Motor neuron (in vitro differentiated cells): ENCODE data around the gene CASP1. TPM values are rescaled to one million over a fixed set of nuclear protein-coding genes. Genes with fewer than 3 reads are reported as not detected.

Experiments
- ATAC-seq, 8 experiments: fragments of 200-7000 bp; cut with Tn5 transposase; replicated peaks in 6 of 8; 2 replicates each; pipeline ENCODE4 v1.8.0; 2021; ENCODE audit warnings: mild to moderate bottlenecking in 8 of 8, moderate library complexity in 8 of 8
- H3K27ac ChIP-seq, 2 donors: fragments of 250-450 bp; sonication (Bioruptor Pico); 2 replicates each; pipeline ENCODE4 v1.9.0; 2021; ENCODE audit warnings: antibody characterized with exemption in 2 of 2, mild to moderate bottlenecking in 2 of 2, moderate library complexity in 1 of 2
- H3K4me1 ChIP-seq, 2 donors: fragments of 250-450 bp; sonication (Bioruptor Pico); replicated peaks in 1 of 2; 2 replicates each; pipeline ENCODE4 v1.6.1; 2021; ENCODE audit warnings: antibody characterized with exemption in 2 of 2, mild to moderate bottlenecking in 2 of 2, moderate library complexity in 1 of 2
- H3K4me3 ChIP-seq, 5 donors: fragments of 250-450 bp; sonication (Bioruptor Pico); 2 replicates each; pipeline ENCODE4 v1.9.0; 2021; ENCODE audit warnings: antibody characterized with exemption in 5 of 5, mild to moderate bottlenecking in 5 of 5, moderate library complexity in 4 of 5
- whole genome bisulfite sequencing, 10 experiments: fragments of 450-650 bp; shearing (Covaris generic); methylation state at CpG; one replicate each; pipeline ENCODE4 v1.0.0; 2022; 5-methylcytosine and 5-hydroxymethylcytosine counted together
- in situ Hi-C, 9 experiments: fragments of 400-800 bp; cut with MboI; loops; one replicate each; pipeline ENCODE4 v1.15.0; 2021; ENCODE audit warnings: low sequenced_read_pairs in 9 of 9, low pct_unique_long_range_greater_than_20kb in 2 of 9; ENCODE audit not compliant: unreplicated experiment in 9 of 9
- total RNA-seq, 8 experiments: library from RNA; unstranded; fragments of 300-600 nt; gene quantifications; 2 replicates each; pipeline versions ENCODE4 v1.2.3 to v1.2.4, GENCODE V29; 2022

The CASP1 gene
- total RNA-seq, 8 experiments from 2014 or later = 0.27 to 127 (median 31.3) TPM; not detected in 2

DNA sequence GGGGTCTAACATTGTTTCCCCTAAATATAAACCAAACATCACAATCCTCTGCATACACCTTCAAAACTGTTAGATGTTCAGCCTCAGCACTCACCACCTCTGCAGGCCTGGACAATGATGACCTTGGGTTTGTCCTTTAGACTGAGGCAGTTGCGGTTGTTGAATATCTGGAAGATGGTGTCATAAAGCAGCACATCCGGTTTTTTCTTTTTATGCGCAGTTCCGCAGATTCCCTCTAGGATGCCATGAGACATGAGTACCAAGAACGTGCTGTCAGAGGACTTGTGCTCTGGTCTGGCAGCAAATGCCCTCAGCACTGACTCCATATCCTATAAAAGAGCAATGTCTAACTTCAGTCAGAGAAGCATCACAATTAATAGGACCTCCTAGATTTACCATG lies 34.8 kb downstream of the CASP1 start:
- Histone ChIP-seq H3K4me1 (no peaks in the 10 kb centered on the region), H3K27ac (no peak overlapping the region), H3K4me3 (no peak overlapping the region)
- in situ Hi-C loops = no loop called here
- ATAC-seq = peak in 1 of 8 experiments; percentile 73
- 50 to 100% (median 93%) methylated on average over 1 to 5 of the region's 5 CpGs; no CpG with 5 or more reads in 5 of the 10 experiments for WGBS, 10 experiments

GRCh38 chr11:104999721-105000120 lies 35.2 kb downstream of the CASP1 start:
- Histone ChIP-seq H3K4me3 (no peak overlapping the region), H3K27ac (no peak overlapping the region), H3K4me1 (no peaks in the 10 kb centered on the region)
- WGBS, 10 experiments = 50 to 100% (median 86%) methylated on average over 1 of the region's 1 CpG; no CpG with 5 or more reads in 5 of the 10 experiments
- in situ Hi-C loops = no loop called here
- ATAC-seq = no peak

GRCh38 chr11:104997288-104997687 lies 37.7 kb downstream of the CASP1 start:
- Histone ChIP-seq H3K4me3 (no peak overlapping the region), H3K27ac (no peak overlapping the region), H3K4me1 (no peaks in the 10 kb centered on the region)
- in situ Hi-C loops = no loop called here
- no peak for ATAC-seq
- WGBS, 10 experiments = 64 to 90% (median 83%) methylated on average over 4 to 6 of the region's 6 CpGs

DNA sequence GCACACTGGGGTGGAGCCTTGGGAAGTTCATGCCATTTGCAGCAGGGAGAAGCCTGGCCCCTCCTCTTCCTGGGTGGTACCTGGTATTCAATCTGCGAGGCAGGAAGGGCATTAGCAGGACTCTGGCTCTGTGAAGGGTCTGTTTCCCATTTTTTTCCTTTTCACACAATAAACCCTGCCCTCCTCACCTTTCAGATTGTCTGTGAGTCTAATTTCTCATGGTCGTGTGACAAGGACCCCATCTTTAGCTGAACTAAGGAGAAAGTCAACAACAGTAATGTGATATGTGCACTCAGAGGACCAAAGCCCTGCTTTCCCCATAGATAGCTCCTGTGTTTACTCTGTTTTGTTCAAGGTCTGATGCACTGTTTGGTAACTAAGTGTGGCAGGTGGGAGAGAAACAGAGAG lies 39.9 kb downstream of the CASP1 start:
- ATAC-seq = peak in 4 of 8 experiments; percentile 20 to 94 (median 56)
- 10 to 100% (median 60%) methylated on average over 1 to 2 of the region's 2 CpGs; no CpG with 5 or more reads in 2 of the 10 experiments for WGBS, 10 experiments
- no peak overlapping the region for H3K4me3 ChIP-seq
- no peak overlapping the region for H3K27ac ChIP-seq
- in situ Hi-C loops = no loop called here
- no peaks in the 10 kb centered on the region for H3K4me1 ChIP-seq

DNA sequence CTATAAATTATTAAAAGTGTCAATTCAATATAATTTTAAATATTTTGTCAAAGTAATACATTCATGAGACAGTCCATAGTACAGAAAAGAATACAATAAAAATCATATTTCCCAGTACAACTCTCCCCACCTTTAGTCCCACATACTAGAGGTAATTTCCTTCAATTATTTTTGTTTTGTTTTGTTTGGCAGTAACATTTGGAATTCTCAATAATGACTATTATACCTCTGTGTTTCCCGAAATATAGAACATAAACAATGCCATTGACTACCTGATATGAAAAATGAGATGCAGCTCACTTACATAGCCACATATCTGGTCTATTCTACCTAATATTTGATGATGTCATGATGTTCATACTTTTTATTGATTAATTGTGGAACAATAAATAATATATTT lies 42.2 kb downstream of the CASP1 start:
- no peak for ATAC-seq
- in situ Hi-C loops = no loop called here

GRCh38 chr11:104991994-104992393 lies 43.0 kb downstream of the CASP1 start:
- H3K4me1 ChIP-seq = no peaks in the 10 kb centered on the region
- no peak for ATAC-seq
- in situ Hi-C loops = no loop called here
- no peak overlapping the region for H3K4me3 ChIP-seq
- no peak overlapping the region for H3K27ac ChIP-seq
- WGBS, 10 experiments = 36 to 94% (median 79%) methylated on average over 1 to 4 of the region's 4 CpGs; no CpG with 5 or more reads in 2 of the 10 experiments

More for the DNA sequence above, 42.2 kb downstream of the CASP1 start:
- Histone ChIP-seq H3K27ac (no peak overlapping the region), H3K4me1 (no peaks in the 10 kb centered on the region), H3K4me3 (no peak overlapping the region)
- WGBS, 10 experiments = 0 to 100% (median 80%) methylated on average over 1 of the region's 1 CpG; no CpG with 5 or more reads in 2 of the 10 experiments

DNA sequence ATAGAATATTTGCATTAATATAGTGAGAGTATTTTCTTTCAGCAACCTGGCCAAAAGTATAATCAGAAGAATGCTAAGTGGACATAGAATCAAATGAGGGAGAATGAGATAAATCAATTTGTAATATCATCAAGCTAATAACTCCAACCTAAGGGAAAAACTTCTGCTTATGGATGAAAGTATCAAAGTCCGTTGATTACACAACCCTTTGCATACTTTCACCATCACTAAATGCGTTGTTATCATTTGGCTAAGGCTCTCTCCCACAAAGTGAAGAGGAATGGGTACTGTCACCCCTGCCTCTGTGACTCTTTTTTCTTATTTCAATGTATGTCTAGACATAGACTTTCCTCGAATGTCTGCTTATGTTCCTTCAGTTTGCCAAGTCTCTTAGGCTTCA lies 50.1 kb downstream of the CASP1 start:
- in situ Hi-C loops = no loop called here
- ATAC-seq = no peak
- Histone ChIP-seq H3K27ac (no peak overlapping the region), H3K4me1 (no peaks in the 10 kb centered on the region), H3K4me3 (no peak overlapping the region)
- 0 to 90% (median 55%) methylated on average over 1 to 3 of the region's 3 CpGs; no CpG with 5 or more reads in 1 of the 10 experiments for WGBS, 10 experiments

- ATAC-seq = no peak
- Histone ChIP-seq H3K4me1 (no peaks in the 10 kb centered on the region), H3K4me3 (no peak overlapping the region), H3K27ac (no peak overlapping the region)
- in situ Hi-C loops = no loop called here
- WGBS, 10 experiments = 50 to 100% (median 88%) methylated on average over 1 of the region's 1 CpG; no CpG with 5 or more reads in 3 of the 10 experiments
Observed at GRCh38 chr11:104979839-104980238, 55.1 kb downstream of the CASP1 start.

Other genes starting within 250 kb of the CASP1 start
- gene CASP12, start 136.7 kb downstream of the CASP1 start, total RNA-seq = under 1 TPM in 1 of 8 experiments, not detected in 7; 0.43 TPM
- 100 to 1,000 TPM in 1 of 8 experiments, 10 to 100 TPM in 2, 1 to 10 TPM in 1, under 1 TPM in 3, not detected in 1; 0.18 to 104 (median 8.6) TPM for gene CASP4, start 66.6 kb downstream of the CASP1 start, total RNA-seq
- gene CASP5, start 12.0 kb downstream of the CASP1 start, total RNA-seq = not detected
- 10 to 100 TPM in 4 of 8 experiments, 1 to 10 TPM in 2, under 1 TPM in 2; 0.71 to 46.5 (median 7.6) TPM for gene CARD16, start 10.2 kb upstream of the CASP1 start, total RNA-seq
- gene CARD18, start 104.6 kb upstream of the CASP1 start, total RNA-seq = not detected